A673 (cell line): ENCODE data around the gene SMS.

Source experiments
- EZH2 ChIP-seq: fragments of 200-600 bp; sonication (generic); IDR thresholded peaks from 2 replicates; pipeline ENCODE4 v1.6.1; 2017; ENCODE audit warnings: borderline replicate concordance, low read depth, mild to moderate bottlenecking, mixed read lengths, antibody characterized with exemption, low read length; ENCODE audit not compliant: poor library complexity, severe bottlenecking
- TF ChIP-seq, protein P1 (sequence below): fragments of 300-800, 200-600 bp; sonication (generic); conservative IDR thresholded peaks from 2 replicates; pipeline ENCODE4 v1.5.1; 2017; ENCODE audit warnings: low read depth, mild to moderate bottlenecking, antibody characterized with exemption, low read length, moderate library complexity, mixed read lengths

DNA sequence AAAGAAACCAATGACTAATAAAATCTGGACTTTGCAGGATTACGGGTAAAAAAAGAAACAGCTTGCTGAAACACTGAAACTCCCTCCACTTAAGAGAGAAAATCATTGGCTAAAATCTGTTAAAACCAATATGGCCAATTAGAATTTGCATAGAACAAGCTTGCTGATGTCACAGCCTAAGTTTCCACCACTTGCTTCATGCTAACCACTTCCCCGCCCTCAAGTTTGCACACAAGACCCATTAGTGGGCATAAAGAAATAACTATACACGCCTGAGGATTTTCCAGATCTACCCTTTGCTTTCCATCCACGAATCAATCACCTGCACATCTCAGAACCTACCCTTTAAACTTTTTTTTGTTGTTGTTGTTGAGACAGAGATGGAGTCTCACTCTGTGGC lies 48.9 kb downstream of the SMS start:
- TF ChIP-seq, protein P1, sequence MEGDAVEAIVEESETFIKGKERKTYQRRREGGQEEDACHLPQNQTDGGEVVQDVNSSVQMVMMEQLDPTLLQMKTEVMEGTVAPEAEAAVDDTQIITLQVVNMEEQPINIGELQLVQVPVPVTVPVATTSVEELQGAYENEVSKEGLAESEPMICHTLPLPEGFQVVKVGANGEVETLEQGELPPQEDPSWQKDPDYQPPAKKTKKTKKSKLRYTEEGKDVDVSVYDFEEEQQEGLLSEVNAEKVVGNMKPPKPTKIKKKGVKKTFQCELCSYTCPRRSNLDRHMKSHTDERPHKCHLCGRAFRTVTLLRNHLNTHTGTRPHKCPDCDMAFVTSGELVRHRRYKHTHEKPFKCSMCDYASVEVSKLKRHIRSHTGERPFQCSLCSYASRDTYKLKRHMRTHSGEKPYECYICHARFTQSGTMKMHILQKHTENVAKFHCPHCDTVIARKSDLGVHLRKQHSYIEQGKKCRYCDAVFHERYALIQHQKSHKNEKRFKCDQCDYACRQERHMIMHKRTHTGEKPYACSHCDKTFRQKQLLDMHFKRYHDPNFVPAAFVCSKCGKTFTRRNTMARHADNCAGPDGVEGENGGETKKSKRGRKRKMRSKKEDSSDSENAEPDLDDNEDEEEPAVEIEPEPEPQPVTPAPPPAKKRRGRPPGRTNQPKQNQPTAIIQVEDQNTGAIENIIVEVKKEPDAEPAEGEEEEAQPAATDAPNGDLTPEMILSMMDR = no peak
- no peak for TF ChIP-seq EZH2
